ENCODE results near the gene CLEC18B. TPM values are rescaled to one million over a fixed set of nuclear protein-coding genes. Genes with fewer than 3 reads are reported as not detected.
"Not testable (repeated sequence)": the region's sequence is repeated elsewhere in the genome, so short reads cannot be mapped to it uniquely, and the experiment has no call there.

CLEC18B gene
- total RNA-seq, 1 donor from 2014 or later = not detected

DNA sequence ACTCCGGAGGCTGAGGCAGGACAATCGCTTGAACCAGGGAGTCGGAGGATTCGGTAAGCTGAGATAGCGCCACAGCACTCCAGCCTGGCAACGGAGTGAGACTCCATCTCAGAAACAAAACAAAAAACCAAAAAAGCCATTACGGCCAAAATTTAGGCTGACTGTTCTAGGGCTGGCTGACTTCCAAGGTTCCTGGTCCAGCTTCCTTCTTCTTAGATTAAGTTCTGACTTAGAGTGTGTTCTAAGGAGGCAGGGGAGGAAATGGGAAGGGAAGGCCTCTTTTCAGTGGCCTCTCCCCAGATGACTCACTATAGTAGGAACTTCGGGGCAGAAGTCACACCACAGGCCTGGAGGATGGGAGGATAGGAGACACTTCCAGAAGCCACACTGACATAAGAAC is 27.7 kb upstream of the CLEC18B start:
- peak; percentile 96 for ATAC-seq
- peak; percentile 58 for DNase-seq
- intact Hi-C loops (cut with micrococcal nuclease) = no loop called here

DNA sequence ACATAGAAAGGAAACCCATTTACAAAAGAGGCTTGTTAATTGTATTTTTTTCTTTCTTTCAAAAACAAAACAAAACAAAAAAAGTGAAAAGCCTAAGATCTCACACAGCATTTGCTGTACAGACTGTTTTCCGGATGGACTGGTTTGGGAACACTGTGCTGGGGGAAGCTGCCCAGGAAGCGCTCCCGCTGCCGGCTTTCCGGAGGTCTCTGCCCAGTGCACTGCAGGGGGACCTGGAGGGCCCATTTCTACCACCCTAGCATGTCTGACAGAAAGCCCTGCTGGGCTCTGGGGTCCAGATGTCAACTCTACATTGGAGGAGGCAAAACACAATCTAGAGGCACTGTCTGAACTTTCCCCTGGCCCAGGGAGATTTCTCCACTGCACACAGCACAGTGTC is 26.3 kb upstream of the CLEC18B start:
- peak; percentile 9 for ATAC-seq
- DNase-seq = peak; percentile 47
- intact Hi-C loops (cut with micrococcal nuclease) = no loop called here

DNA sequence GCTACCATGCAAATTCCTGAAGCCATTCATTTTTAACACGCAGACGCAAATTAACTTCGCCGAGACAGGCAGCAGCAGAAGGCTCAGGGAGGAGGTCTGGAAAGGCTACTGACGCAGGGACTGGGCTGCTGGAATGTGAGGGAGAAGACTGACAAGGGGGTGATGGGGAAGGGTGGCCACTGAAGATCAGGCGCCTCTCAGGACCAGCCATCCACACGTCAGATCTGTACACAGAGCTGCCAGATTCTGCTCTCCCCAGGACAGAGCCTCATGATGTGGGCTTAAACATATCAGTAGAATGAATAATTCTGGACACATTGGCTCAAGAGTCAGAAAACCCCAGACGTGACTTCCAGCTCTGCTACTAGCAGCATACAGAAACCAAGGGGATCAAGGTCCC is 25.6 kb upstream of the CLEC18B start:
- ATAC-seq (no peak), DNase-seq (no peak)
- intact Hi-C loops (cut with micrococcal nuclease) = no loop called here

DNA sequence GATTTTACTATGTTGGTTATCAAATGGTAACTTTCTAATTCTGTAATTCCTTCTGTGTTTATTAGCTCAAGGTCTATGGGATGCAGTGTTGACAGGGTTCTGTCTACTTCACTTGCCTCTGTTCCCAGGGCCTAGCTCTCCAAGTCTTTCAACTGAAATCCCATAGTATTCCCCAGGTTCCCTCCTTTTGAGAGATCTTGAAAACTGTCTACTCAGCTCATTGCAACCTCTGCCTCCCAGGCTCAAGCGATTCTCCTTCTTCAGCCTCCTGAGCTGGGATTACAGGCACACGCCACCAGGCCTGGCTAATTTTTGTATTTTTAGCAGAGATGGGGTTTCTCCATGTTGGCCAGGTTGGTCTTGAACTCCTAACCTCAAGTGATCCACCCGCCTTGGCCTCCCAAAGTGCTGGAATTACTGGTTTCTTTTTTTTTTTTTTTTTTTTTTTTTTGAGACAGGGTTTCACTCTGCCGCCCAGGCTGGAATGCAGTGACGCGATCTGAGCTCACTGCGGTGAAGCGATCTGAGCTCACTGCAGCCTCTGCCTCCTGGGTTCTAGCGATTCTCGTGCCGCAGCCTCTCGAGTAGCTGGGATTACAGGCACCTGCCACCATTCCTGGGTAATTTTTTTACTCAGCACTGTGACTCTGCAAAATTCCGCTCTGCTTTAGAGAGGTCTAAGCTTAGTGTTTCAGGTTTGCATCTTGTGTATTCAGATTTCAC is 22.5 kb upstream of the CLEC18B start:
- DNase-seq; intact Hi-C loops (cut with micrococcal nuclease); ATAC-seq: not testable (repeated sequence)

DNA sequence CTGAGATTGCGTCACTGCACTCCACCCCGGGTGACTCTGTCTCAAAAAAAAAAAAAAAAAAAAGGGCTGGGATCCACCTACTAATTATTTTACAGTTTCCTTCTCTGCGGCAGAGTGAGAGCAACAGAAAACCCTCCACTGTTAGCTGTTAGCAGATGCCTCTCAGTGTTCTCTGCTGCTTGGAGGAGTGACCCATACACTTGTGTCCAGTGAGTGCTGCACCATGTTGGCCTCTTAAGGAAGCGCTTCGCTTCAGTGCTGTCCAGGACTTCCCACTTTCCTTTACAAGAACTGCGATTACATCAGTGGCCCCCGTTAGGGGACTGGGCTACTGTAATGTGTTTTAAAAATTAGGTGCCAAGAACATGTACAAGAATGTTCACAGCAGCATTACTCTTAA is 18.4 kb upstream of the CLEC18B start:
- no peak for ATAC-seq
- intact Hi-C loops (cut with micrococcal nuclease) = no loop called here
- DNase-seq = no peak

DNA sequence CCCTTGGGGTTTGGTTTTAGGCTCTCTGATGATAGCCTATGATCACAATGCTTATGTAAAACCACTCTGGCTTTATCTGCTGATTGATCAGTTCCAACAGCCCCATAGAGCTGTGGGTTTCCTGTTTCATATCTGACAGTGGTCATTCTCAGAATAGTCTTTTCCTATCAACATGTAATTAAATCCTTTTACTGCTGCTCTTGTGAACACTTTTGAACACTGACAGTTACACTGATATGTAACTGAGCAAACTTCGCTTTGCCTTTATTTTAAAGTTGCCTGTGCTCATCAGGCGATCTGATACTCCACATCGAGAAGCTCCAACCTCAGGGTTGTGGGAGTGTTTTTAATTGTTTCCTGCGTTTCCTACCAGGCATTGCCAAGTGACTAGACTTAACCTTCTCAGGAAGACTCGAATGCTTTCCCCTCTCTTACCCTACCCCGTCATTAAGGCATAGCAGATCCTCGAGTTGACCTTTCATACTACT is 17.3 kb upstream of the CLEC18B start:
- intact Hi-C loops (cut with micrococcal nuclease) = no loop called here
- no peak for ATAC-seq
- DNase-seq = no peak

DNA sequence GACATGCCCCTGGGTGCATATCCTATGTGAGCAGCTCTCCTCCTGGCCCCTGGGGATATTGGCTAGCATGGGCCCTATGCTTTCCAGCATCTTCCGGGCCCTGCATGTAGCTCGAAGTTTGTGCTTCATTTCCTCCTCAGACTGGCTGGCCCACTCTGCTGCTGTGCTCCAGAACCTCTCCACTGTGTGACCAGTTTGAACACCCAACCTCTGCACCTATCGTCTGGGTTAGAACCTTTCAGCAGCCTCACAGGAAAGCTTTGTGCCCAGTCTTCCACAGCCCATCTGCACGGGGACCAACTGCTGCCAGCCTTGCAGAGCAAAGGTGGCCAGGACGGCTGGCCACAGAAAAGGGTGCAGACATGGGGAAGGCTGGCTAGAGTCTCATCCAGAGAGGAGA is 10.2 kb upstream of the CLEC18B start:
- DNase-seq = no peak
- no peak for ATAC-seq
- intact Hi-C loops (cut with micrococcal nuclease) = no loop called here

DNA sequence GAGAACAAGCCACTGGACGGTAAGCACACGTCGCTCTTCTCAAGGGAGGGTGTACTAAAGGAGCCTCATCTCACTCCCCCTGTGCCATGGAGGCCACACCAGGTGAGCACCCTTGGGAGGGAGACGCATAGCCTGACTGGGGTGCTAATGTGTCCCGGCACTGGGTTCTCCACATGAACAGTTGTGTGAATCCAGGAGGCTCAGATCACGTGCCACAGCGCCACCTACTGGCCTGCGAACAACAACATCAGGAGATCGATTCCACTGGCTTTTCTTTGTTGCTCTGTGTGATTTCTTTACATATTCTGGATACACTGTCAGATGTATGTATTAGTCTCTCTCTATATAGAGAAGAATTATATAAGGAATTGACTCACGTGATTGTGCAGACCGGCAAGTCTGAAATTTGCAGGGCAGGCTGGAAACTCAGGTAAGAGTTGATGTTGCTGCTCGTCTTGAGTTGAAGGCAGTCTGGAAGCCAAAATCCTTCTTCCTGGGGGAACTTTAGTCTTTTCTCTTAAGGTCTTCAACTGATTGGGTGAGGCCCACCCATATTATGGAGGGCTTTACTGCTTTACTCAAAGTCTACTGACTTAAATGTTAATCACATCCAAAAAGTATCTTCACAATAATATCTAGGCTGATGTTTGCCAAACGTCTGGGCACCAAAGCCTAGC is 8.9 kb upstream of the CLEC18B start:
- ATAC-seq (peak; percentile 86), DNase-seq (peak; percentile 77)
- intact Hi-C loops (cut with micrococcal nuclease) = not testable (repeated sequence)

DNA sequence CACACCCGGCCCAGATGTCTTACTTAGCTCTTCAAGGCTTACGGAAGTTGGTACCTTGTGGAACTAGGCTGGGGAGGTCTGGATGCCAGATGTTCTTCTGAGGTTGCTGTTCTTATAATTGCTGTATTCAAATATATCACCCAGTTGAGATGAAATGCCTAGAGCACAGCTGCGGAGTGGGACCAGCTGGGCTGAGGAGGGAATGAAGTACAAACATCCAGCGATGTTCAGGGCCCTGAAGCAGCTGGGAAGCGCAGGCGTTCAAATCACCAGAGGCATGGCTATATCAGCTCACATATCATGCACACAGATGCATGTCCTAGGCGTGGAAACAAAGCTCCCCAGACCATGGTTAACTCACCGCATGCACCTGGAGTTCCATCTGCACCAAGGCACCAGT is 7.2 kb upstream of the CLEC18B start:
- intact Hi-C loops (cut with micrococcal nuclease); DNase-seq: not testable (repeated sequence)
- peak; percentile 63 for ATAC-seq

DNA sequence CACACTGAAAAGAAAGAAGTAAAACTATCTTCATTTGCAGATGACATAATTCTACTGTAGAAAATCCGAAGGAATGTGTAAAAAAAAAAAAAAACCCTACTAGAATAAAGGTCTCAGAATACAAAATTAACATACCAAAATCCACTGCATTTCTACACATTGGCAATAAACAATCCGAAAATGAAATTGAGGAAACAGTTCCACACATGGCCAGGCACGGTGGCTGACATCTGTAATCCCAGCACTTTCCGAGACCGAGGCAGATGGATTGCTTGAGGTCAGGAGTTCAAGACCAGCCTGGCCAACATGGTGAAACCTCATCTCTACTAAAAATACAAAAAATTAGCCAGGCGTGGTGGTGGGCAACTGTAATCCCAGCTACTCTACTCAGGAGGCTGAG is 4.5 kb upstream of the CLEC18B start:
- ATAC-seq; intact Hi-C loops (cut with micrococcal nuclease); DNase-seq: not testable (repeated sequence)

DNA sequence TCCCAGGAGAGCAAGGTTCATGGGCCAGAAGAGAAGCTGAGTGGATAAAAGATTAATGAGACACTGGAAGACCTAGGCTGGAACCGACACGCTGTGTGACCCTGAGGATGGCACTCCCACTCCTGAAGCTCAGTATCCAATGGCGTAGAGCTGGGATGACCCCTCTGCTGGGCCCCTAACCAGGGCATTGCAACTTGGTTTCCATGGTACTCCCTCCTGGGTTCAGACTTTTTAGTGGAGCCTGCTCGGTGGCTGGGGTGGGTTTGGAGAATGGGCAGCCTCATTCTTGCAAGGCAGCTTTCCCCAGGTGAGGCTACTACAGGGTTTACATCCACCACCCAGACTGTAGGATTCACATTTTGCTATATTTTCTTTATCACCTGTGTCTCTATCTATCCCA is 2.4 kb upstream of the CLEC18B start:
- intact Hi-C loops (cut with micrococcal nuclease); ATAC-seq; DNase-seq: not testable (repeated sequence)

DNA sequence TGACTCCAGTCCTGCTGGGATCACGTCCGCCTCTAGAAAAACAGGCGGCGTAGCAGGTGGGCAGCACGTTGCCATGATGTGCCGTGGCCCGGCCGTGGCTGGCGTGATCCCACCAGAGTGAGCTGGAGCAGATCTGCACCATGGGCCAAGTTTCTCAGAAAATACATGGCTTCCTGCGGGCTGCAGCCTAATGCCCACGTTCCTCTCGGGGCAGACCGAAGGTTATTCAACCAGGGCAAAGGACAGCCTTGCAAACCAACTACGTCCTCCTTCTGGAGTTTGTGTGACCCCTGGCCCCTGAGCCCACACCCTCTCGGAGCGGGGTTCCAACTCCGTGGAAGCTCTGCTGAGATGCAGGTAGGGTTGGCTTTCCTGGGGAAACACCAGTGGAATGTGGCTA is 808 bp upstream of the CLEC18B start:
- intact Hi-C loops (cut with micrococcal nuclease); DNase-seq; ATAC-seq: not testable (repeated sequence)

DNA sequence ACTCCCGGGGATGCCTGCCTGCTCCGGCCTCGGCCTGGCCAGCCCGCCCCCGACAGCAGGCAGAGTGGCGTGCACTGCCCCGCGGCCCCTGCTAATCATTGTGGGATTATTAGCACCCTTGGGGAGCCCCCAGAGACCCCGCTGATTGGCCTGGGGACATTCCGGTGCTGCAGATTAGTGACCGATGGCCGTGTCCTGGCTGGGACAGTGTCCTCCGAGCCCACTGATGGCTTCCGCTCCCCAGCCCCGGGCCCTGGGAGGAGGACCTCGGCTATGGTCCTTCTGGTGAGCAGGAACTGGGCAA is 156 bp upstream of the CLEC18B start:
- intact Hi-C loops (cut with micrococcal nuclease); DNase-seq; ATAC-seq: not testable (repeated sequence)

DNA sequence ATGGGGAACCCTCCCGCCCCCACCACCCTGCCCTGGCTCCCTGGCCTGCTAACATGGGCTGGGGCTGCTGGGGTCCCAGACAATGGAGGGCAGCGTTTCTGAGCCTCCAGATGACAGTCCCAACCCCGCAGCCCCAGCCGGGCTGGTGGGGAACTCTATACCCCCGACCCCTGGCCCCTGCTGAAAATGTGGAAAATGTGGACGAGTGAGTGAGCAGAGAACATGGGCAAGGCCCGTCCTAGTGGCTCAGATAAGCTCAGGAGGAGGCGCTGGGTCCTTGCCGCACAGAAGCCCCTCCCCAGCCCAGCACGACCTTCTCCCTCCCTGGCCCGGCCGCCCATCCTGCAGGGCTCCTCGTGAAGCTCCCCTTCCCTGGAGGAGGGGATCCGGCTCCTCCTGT is 1.5 kb downstream of the CLEC18B start:
- DNase-seq; intact Hi-C loops (cut with micrococcal nuclease); ATAC-seq: not testable (repeated sequence)

DNA sequence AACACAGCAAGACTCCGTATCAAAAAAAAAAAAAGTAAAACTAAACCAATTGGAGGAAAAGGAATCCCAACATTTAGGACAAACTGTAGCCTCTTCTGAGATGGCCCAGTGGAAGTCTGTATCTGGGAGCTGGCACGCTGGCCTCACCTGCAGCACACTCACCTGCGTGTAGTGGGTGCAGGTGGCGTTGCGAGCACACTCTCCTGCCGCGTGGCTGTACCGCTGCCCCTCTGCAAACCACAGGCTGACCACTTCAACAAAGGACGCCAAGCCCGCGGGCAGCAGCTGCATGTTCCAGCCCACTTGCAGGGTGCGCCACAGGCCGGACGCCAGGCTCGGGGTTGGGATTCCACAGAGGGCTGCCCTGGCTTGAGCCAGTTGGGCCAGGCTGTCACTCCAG is 3.4 kb downstream of the CLEC18B start:
- intact Hi-C loops (cut with micrococcal nuclease); DNase-seq; ATAC-seq: not testable (repeated sequence)

DNA sequence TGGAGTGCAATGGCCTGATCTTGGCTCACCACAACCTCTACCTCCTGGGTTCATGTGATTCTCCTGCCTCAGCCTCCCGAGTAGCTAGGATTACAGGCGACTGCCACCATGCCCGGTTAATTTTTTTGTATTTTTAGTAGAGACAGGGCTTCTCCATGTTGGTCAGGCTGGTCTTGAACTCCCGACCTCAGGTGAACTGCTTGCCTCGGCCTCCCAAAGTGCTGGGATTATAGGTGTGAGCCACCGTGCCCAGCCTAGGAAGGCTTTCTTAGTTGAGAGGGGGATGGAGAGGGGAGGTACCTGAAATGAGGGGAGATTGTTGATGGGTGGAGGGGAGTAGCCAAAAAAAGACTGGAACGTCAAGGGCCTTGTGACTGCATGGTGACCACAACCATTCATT is 7.4 kb downstream of the CLEC18B start:
- DNase-seq; intact Hi-C loops (cut with micrococcal nuclease); ATAC-seq: not testable (repeated sequence)

DNA sequence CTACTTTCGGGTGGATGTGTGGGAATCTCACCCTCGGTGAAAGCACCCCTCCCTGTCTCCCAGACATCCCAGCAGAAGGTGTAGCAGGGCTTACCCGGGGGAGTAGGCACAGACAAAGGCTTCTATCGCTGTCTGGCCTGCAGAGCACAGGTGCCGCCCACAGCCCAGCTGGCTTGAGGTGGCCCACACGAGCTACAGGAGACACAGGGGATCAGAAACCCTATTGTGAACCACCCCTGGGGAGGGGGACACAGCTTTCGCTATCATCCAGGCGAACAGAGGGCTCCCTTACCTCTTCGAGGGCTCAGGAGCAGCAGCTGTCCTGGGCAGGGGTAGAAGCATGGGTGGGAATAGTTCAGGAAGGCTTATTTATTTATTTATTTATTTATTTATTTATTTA is 7.8 kb downstream of the CLEC18B start:
- intact Hi-C loops (cut with micrococcal nuclease); DNase-seq: not testable (repeated sequence)

DNA sequence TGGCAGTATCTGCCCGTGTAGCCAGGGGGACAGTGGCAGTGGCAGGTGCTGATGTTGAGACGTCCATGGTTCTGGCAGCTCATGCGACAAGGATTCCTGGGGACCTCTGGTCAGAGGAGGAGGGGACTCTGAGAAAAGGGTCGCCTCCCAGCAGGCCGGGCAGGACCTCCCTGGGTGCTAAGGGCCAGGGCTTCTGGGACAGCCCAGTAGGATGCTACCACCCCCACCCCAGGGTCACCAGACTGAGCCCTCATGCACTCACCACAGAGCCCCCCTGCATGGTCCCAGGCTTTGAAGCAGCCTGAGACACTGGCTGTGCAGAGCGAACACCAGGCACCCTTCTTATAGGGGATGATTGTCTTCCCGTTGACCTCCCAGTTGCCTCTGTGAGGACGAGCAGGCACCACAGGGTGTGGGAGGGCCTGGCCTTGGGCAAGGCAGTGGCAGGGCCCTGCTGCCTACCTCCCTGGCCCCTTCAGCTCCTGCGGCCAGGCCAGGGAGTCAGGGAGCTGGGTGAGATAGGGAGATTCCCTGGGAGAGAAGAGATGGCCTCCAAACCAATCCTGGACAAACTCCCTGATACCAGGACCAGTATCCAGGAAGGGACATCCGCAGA is 8.4 kb downstream of the CLEC18B start:
- not testable (repeated sequence) for ATAC-seq

More for the DNA sequence above, 7.8 kb downstream of the CLEC18B start:
- ATAC-seq = not testable (repeated sequence)

DNA sequence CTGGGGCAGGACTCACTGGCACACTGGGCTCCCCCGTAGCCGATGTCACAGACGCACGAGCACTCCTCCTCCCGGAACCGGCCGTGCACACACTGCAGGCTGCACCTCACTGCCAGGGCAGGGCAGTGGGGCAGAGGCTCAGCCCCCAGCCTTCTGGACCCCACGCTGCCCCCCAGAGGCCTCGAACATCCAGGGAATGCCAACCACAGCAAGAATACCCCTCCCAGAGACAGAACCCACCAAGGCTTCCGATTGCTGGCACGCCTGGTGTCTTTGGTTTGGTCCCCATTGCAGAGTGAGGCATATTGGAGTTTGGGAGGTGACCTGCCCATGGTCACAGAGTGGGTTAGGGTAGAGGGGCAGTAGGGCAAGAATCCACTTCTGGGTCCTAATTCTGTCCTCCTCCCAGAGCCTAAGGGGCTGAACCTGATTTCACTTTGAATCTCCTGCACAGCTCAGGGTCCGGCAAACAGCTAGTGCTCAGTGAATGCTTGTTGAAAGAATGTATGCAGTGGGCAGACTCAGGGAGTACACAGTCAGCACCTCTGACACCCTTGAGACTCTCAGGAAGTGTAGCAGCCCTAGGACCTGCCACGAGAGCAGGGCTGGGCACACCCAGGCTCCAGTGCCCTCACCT is 9.0 kb downstream of the CLEC18B start:
- intact Hi-C loops (cut with micrococcal nuclease); DNase-seq; ATAC-seq: not testable (repeated sequence)

More for the DNA sequence above, 8.4 kb downstream of the CLEC18B start:
- DNase-seq; intact Hi-C loops (cut with micrococcal nuclease): not testable (repeated sequence)
